HCT116 (cell line): Measurements from ENCODE around the gene MED31. TPM values are rescaled to one million over a fixed set of nuclear protein-coding genes. Genes with fewer than 3 reads are reported as not detected.

Experiments
- ATAC-seq: fragments of 200-7000 bp; cut with Tn5 transposase; 2 replicates; pipeline ENCODE4 v1.9.1; 2020; ENCODE audit warnings: mild to moderate bottlenecking, moderate library complexity
- BruUV-seq: library from RNA; stranded (reverse); fragments of 400-500 nt; replicated peaks from 2 replicates; lab custom pipeline; 2021; lab: Mats Ljungman, UMichigan
- CTCF ChIA-PET: fragments of 300-600 bp; sonication (Branson Sonifier 250); formaldehyde crosslinking; loops from one replicate; lab custom pipeline; 2021; ENCODE audit warnings: antibody characterized with exemption; lab: Charles Lee
- POLR2A ChIA-PET: fragments of 300-600, 350-600 bp; sonication (Branson Sonifier 250); formaldehyde crosslinking; loops from one replicate; lab custom pipeline; 2021; ENCODE audit warnings: antibody characterized with exemption; lab: Charles Lee
- RAD21 ChIA-PET, 2 experiments: fragments of 300-600 bp; sonication (Branson Sonifier 250); formaldehyde crosslinking; loops; one replicate each; lab custom pipeline; 2023; ENCODE audit warnings: low total read pairs in 2 of 2; ENCODE audit not compliant: uncharacterized antibody in 2 of 2, unreplicated experiment in 2 of 2, low non-redundant PET in 1 of 2; lab: Charles Lee
- DNase-seq: peaks from one replicate; pipeline ENCODE4 v3.0.0-alpha.2; 2010; ENCODE audit warnings: low read depth, low spot score
- H2AFZ ChIP-seq: fragments of 200-600 bp; shearing (Covaris generic), sonication (generic); 2 replicates; pipeline ENCODE4 v1.6.1; 2017; ENCODE audit warnings: low read depth, mixed run types, mixed read lengths, antibody characterized with exemption, low read length; ENCODE audit not compliant: poor library complexity, severe bottlenecking
- H3K27ac ChIP-seq: 2 replicates; pipeline ENCODE4 v1.5.1; 2012; ENCODE audit warnings: low read depth, low read length
- H3K27me3 ChIP-seq: fragments of 200-600 bp; sonication (generic); 2 replicates; pipeline ENCODE4 v1.6.1; 2016; ENCODE audit warnings: mixed run types, low read length, mixed read lengths; ENCODE audit not compliant: insufficient read depth
- H3K36me3 ChIP-seq, 2 experiments: fragments of 200-500 bp in 1 of 2; fragments of 200-600 bp in 1 of 2; sonication (Bioruptor generic) in 1 of 2; sonication (generic) in 1 of 2; 2 replicates each; pipeline versions ENCODE4 v1.5.1 to v1.6.1; 2014 to 2016; ENCODE audit warnings: low read length in 2 of 2, inconsistent platforms in 1 of 2, mixed read lengths in 1 of 2, mixed run types in 1 of 2; ENCODE audit not compliant: insufficient read depth in 2 of 2, control insufficient read depth in 1 of 2
- H3K4me1 ChIP-seq, 2 experiments: fragments of 200-600 bp in 1 of 2; sonication (generic) in 1 of 2; 2 replicates each; pipeline versions ENCODE4 v1.5.1 to v1.6.1; 2012 to 2017; ENCODE audit warnings: low read length in 2 of 2, inconsistent platforms in 1 of 2, mild to moderate bottlenecking in 1 of 2, mixed read lengths in 1 of 2, mixed run types in 1 of 2, moderate library complexity in 1 of 2; ENCODE audit not compliant: insufficient read depth in 2 of 2, control insufficient read depth in 1 of 2
- H3K4me2 ChIP-seq: fragments of 200-600 bp; sonication (generic); 2 replicates; pipeline ENCODE4 v1.6.1; 2017; ENCODE audit warnings: mixed run types, low read length, mixed read lengths
- H3K4me3 ChIP-seq, 2 experiments: fragments of 200-600 bp in 1 of 2; sonication (generic) in 1 of 2; replicated peaks in 1 of 2; 2 replicates each; pipeline ENCODE4 v1.5.1; 2011 to 2016; ENCODE audit warnings: low read length in 2 of 2, control low read depth in 1 of 2, low read depth in 1 of 2, mild to moderate bottlenecking in 1 of 2, mixed read lengths in 1 of 2, mixed run types in 1 of 2
- H3K79me2 ChIP-seq: fragments of 200-600 bp; sonication (generic); 2 replicates; pipeline ENCODE4 v1.6.1; 2017; ENCODE audit warnings: mild to moderate bottlenecking, mixed run types, low read length, moderate library complexity, mixed read lengths; ENCODE audit not compliant: insufficient read depth
- H3K9ac ChIP-seq: fragments of 200-600 bp; sonication (generic); 2 replicates; pipeline ENCODE4 v1.6.1; 2016; ENCODE audit warnings: low read length, mixed read lengths
- H3K9me2 ChIP-seq: fragments of 200-600 bp; sonication (generic), shearing (Covaris generic); 2 replicates; pipeline ENCODE4 v1.6.1; 2017; ENCODE audit warnings: mixed run types, mild to moderate bottlenecking, moderate library complexity; ENCODE audit not compliant: insufficient read depth
- H3K9me3 ChIP-seq, 2 experiments: fragments of 200-500 bp in 1 of 2; fragments of 200-600 bp in 1 of 2; sonication (Bioruptor generic) in 1 of 2; sonication (generic) in 1 of 2; 2 replicates each; pipeline ENCODE4 v1.6.1; 2014 to 2017; ENCODE audit warnings: low read length in 2 of 2, mixed read lengths in 2 of 2, inconsistent platforms in 1 of 2, low read depth in 1 of 2, mild to moderate bottlenecking in 1 of 2, mixed run types in 1 of 2, moderate library complexity in 1 of 2; ENCODE audit not compliant: control insufficient read depth in 1 of 2, insufficient read depth in 1 of 2
- H4K20me1 ChIP-seq: fragments of 200-600 bp; sonication (generic), shearing (Covaris generic); 2 replicates; pipeline ENCODE4 v1.6.1; 2017; ENCODE audit warnings: mixed run types, mild to moderate bottlenecking, moderate library complexity; ENCODE audit not compliant: insufficient read depth
- ATF3 ChIP-seq: IDR thresholded peaks from 2 replicates; pipeline ENCODE4 v1.6.1; 2012
- CBX3 ChIP-seq: IDR thresholded peaks from 2 replicates; pipeline ENCODE4 v1.6.1; 2012; ENCODE audit warnings: low read depth
- CEBPB ChIP-seq: IDR thresholded peaks from 2 replicates; pipeline ENCODE4 v1.6.1; 2012; ENCODE audit warnings: low read depth
- CTCF ChIP-seq, 3 experiments: fragments of 200-600 bp in 1 of 3; sonication (generic) in 1 of 3; IDR thresholded peaks in 2 of 3; conservative IDR thresholded peaks in 1 of 3; 2 replicates each; pipeline ENCODE4 v1.5.1; 2012 to 2017; ENCODE audit warnings: low read depth in 2 of 3, low read length in 2 of 3, antibody characterized with exemption in 1 of 3, borderline replicate concordance in 1 of 3, control low read depth in 1 of 3, mild to moderate bottlenecking in 1 of 3, mixed read lengths in 1 of 3, mixed run types in 1 of 3, moderate library complexity in 1 of 3; ENCODE audit not compliant: insufficient read depth in 1 of 3
- EGR1 ChIP-seq: IDR thresholded peaks from 2 replicates; pipeline ENCODE4 v1.6.1; 2012; ENCODE audit warnings: low read depth
- ELF1 ChIP-seq: IDR thresholded peaks from 2 replicates; pipeline ENCODE4 v1.6.1; 2012; ENCODE audit warnings: low read depth, borderline replicate concordance
- EZH2 ChIP-seq: fragments of 200-600 bp; sonication (generic); IDR thresholded peaks from 2 replicates; pipeline ENCODE4 v1.6.1; 2017; ENCODE audit warnings: antibody characterized with exemption, mixed run types
- EZH2phosphoT487 ChIP-seq: fragments of 200-600 bp; IDR thresholded peaks from 2 replicates; pipeline ENCODE4 v1.6.1; 2018; ENCODE audit warnings: antibody characterized with exemption, borderline replicate concordance
- FOSL1 ChIP-seq: IDR thresholded peaks from 2 replicates; pipeline ENCODE4 v1.6.1; 2012; ENCODE audit warnings: low read depth
- JUND ChIP-seq: IDR thresholded peaks from 2 replicates; pipeline ENCODE4 v1.6.1; 2012
- MAX ChIP-seq: IDR thresholded peaks from 2 replicates; pipeline ENCODE4 v1.6.1; 2012
- POLR2AphosphoS5 ChIP-seq: IDR thresholded peaks from 2 replicates; pipeline ENCODE4 v1.6.1; 2011; ENCODE audit warnings: mild to moderate bottlenecking, low read depth, low read length, moderate library complexity
- RAD21 ChIP-seq: IDR thresholded peaks from 2 replicates; pipeline ENCODE4 v1.6.1; 2012; ENCODE audit warnings: low read depth, mild to moderate bottlenecking
- REST ChIP-seq: IDR thresholded peaks from 2 replicates; pipeline ENCODE4 v1.6.1; 2012; ENCODE audit warnings: low read depth
- SIN3A ChIP-seq: IDR thresholded peaks from 2 replicates; pipeline ENCODE4 v1.6.1; 2012; ENCODE audit warnings: low read depth
- TCF7L2 ChIP-seq: IDR thresholded peaks from 2 replicates; pipeline ENCODE4 v1.7.0; 2011; ENCODE audit warnings: borderline replicate concordance, inconsistent platforms; ENCODE audit not compliant: insufficient read depth, insufficient read length; ENCODE audit errors: extremely low read depth
- ZBTB33 ChIP-seq: IDR thresholded peaks from 2 replicates; pipeline ENCODE4 v1.6.1; 2011; ENCODE audit warnings: mild to moderate bottlenecking, low read length, moderate library complexity; ENCODE audit not compliant: insufficient replicate concordance; ENCODE audit errors: extremely low read depth
- ZFX ChIP-seq: fragments of 450-650 bp; IDR thresholded peaks from 2 replicates; pipeline ENCODE4 v1.6.1; 2017
- intact Hi-C: fragments of 100-400 bp; cut with micrococcal nuclease; formaldehyde crosslinking; loops from 2 replicates; pipeline ENCODE4 v1.10.0; 2022
- total RNA-seq: library from RNA; stranded (reverse); gene quantifications from one replicate; pipeline ENCODE4 v1.2.1, GENCODE V29; 2021; ENCODE audit not compliant: unreplicated experiment

MED31 gene
- total RNA-seq, 1 experiment from 2014 or later, result 20.3 TPM

GRCh38 chr17:6602141-6602540 lies 49.3 kb downstream of the MED31 start:
- DNase-seq (no peak), ATAC-seq (no peak)
- no peaks in the 10 kb centered on the region for H3K9me2 ChIP-seq
- intact Hi-C loops, result no loop called here
- TF ChIP-seq EGR1 (no peak), TCF7L2 (no peak), RAD21 (no peak), REST (no peak), CEBPB (no peak), ATF3 (no peak), FOSL1 (no peak), CBX3 (no peak), MAX (no peak), CTCF (IDR thresholded peaks at IDR 0.05 in 2 of 3, conservative IDR thresholded peaks at IDR 0.05 in 1 of 3; ENCODE audit: borderline replicate concordance in 1 of 3, insufficient read depth in 1 of 3, low read depth in 2 of 3, low read length in 2 of 3) (no peak), ZBTB33 (no peak), SIN3A (no peak), EZH2phosphoT487 (no peak), POLR2AphosphoS5 (no peak), ELF1 (no peak), JUND (no peak), EZH2 (no peak), ZFX (no peak)
- TF ChIP-seq, all 23 proteins: peak for 0
- no peak overlapping the region for H2AFZ ChIP-seq
- no peak overlapping the region for H3K27ac ChIP-seq
- H3K27me3 ChIP-seq, result no peaks in the 10 kb centered on the region
- H3K36me3 ChIP-seq, result peaks cover 34 to 40% of the 10 kb centered on the region in 2 experiments
- POLR2A ChIA-PET, result no interaction called here
- CTCF ChIA-PET, result no interaction called here
- H3K4me3 ChIP-seq, result no peak overlapping the region
- H3K9ac ChIP-seq, result no peak overlapping the region
- no TSS peak for BruUV-seq
- H4K20me1 ChIP-seq, result no peaks in the 10 kb centered on the region
- no peaks in the 10 kb centered on the region for H3K4me1 ChIP-seq
- H3K9me3 ChIP-seq, result no peaks in the 10 kb centered on the region
- RAD21 ChIA-PET, result no interaction called here
- no peak overlapping the region for H3K4me2 ChIP-seq
- no peaks in the 10 kb centered on the region; the same call in 1 of the 2 replicates for H3K79me2 ChIP-seq
